ENCODE results near the gene UBE2D2.

DNA sequence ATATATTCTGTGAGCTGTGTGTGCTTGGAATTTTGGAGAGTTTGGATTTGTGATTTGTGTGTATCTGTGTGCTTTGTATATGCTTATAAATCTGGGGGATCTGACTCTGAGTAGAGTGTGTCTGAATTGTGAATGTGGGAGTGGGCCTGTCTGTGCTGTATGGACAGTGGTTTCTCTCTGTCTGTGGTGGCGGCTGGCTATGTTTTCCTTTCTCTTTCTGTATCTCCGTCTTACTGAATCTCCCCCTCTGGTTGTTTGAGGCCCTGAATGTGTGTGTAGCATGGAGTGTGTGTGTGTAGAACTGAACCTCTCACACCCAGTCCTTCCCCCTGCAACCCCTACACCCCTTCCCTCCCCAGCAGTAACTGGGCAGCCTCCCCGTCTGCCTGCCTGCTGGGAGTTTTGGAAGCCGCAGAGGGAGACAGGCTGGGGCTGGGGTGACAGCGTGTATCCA is 91.7 kb downstream of the UBE2D2 start:
- TF ChIP-seq, protein P1, sequence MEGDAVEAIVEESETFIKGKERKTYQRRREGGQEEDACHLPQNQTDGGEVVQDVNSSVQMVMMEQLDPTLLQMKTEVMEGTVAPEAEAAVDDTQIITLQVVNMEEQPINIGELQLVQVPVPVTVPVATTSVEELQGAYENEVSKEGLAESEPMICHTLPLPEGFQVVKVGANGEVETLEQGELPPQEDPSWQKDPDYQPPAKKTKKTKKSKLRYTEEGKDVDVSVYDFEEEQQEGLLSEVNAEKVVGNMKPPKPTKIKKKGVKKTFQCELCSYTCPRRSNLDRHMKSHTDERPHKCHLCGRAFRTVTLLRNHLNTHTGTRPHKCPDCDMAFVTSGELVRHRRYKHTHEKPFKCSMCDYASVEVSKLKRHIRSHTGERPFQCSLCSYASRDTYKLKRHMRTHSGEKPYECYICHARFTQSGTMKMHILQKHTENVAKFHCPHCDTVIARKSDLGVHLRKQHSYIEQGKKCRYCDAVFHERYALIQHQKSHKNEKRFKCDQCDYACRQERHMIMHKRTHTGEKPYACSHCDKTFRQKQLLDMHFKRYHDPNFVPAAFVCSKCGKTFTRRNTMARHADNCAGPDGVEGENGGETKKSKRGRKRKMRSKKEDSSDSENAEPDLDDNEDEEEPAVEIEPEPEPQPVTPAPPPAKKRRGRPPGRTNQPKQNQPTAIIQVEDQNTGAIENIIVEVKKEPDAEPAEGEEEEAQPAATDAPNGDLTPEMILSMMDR (IDR thresholded peaks at IDR 0.05): no peak
- TF ChIP-seq EP300 (IDR thresholded peaks at IDR 0.05): no peak

Data from esophagus muscularis mucosa (tissue), 3 donors.